ENCODE results near the gene BDH2.

GRCh38 chr4:103126126-103126525 is 26.5 kb upstream of the BDH2 start:
- TF ChIP-seq, protein P1, sequence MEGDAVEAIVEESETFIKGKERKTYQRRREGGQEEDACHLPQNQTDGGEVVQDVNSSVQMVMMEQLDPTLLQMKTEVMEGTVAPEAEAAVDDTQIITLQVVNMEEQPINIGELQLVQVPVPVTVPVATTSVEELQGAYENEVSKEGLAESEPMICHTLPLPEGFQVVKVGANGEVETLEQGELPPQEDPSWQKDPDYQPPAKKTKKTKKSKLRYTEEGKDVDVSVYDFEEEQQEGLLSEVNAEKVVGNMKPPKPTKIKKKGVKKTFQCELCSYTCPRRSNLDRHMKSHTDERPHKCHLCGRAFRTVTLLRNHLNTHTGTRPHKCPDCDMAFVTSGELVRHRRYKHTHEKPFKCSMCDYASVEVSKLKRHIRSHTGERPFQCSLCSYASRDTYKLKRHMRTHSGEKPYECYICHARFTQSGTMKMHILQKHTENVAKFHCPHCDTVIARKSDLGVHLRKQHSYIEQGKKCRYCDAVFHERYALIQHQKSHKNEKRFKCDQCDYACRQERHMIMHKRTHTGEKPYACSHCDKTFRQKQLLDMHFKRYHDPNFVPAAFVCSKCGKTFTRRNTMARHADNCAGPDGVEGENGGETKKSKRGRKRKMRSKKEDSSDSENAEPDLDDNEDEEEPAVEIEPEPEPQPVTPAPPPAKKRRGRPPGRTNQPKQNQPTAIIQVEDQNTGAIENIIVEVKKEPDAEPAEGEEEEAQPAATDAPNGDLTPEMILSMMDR (conservative IDR thresholded peaks at IDR 0.05), result no peak
- no peak for TF ChIP-seq EZH2 (IDR thresholded peaks at IDR 0.05; ENCODE audit: low read depth)
